ENCODE data around the gene BRSK2.

Gene BRSK2

DNA sequence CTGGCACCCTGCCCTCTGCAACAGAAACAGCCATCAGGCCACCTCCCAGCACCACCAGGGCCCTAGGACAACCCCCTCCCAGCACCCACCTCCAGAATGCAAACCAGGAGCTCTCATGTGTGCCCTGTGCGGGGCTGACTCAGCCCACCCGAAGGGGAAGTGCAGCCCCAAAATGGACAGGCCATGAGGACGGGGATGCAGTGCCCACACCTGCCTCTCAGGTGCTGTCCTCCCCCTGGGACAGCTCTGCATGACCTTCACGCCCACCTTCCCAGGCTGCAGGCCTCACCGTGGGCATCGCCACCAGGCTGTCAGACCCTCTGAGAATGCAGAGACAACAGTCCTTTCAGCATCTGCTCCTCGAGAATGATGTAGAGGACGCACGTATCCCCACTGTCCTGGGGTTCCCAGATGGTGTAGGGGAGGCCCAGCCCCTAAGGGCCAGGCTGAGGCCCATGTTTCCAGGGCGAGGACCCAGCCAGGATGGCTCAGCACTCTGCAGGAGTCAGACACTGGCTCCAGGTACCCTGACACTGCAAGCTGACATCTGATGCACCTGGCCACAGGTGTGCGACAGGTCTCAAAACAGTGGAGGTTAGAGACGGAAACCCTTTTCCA, 83.4 kb downstream of the BRSK2 start:
- Histone ChIP-seq H3K9ac (ENCODE audit: insufficient read length, low read depth) (no peak overlapping the region), H3K36me3 (ENCODE audit: insufficient read depth, insufficient read length, low read length) (peaks cover 32% of the 10 kb centered on the region), H3K9me3 (ENCODE audit: insufficient read depth, low read length) (no peaks in the 10 kb centered on the region), H3K4me1 (ENCODE audit: insufficient read depth, insufficient read length) (no peaks in the 10 kb centered on the region), H3K27me3 (ENCODE audit: insufficient read depth, insufficient read length) (no peaks in the 10 kb centered on the region), H3K4me3 (ENCODE audit: insufficient read length, low read depth) (no peak overlapping the region)
- DNase-seq (ENCODE audit: low read depth, low spot score), result no peak
- TF ChIP-seq ZNF274 (IDR thresholded peaks at IDR 0.05; ENCODE audit: low read depth, low read length), result no peak
- TF ChIP-seq SUZ12 (IDR thresholded peaks at IDR 0.05; ENCODE audit: extremely low read depth, insufficient read depth, insufficient read length), result no peak
- TF ChIP-seq YY1 (IDR thresholded peaks at IDR 0.05; ENCODE audit: insufficient read depth, insufficient read length), result no peak

- Histone ChIP-seq H3K27me3 (ENCODE audit: insufficient read depth, insufficient read length) (no peaks in the 10 kb centered on the region), H3K36me3 (ENCODE audit: insufficient read depth, insufficient read length, low read length) (peaks cover 36% of the 10 kb centered on the region), H3K4me1 (ENCODE audit: insufficient read depth, insufficient read length) (no peaks in the 10 kb centered on the region), H3K9me3 (ENCODE audit: insufficient read depth, low read length) (no peaks in the 10 kb centered on the region), H3K4me3 (ENCODE audit: insufficient read length, low read depth) (no peak overlapping the region), H3K9ac (ENCODE audit: insufficient read length, low read depth) (no peak overlapping the region)
- TF ChIP-seq ZNF274 (IDR thresholded peaks at IDR 0.05; ENCODE audit: low read depth, low read length), result no peak
- no peak for TF ChIP-seq SUZ12 (IDR thresholded peaks at IDR 0.05; ENCODE audit: extremely low read depth, insufficient read depth, insufficient read length)
- TF ChIP-seq YY1 (IDR thresholded peaks at IDR 0.05; ENCODE audit: insufficient read depth, insufficient read length), result no peak
- no peak for DNase-seq (ENCODE audit: low read depth, low spot score)
Observed at GRCh38 chr11:1473786-1474185, 84.1 kb downstream of the BRSK2 start.

DNA sequence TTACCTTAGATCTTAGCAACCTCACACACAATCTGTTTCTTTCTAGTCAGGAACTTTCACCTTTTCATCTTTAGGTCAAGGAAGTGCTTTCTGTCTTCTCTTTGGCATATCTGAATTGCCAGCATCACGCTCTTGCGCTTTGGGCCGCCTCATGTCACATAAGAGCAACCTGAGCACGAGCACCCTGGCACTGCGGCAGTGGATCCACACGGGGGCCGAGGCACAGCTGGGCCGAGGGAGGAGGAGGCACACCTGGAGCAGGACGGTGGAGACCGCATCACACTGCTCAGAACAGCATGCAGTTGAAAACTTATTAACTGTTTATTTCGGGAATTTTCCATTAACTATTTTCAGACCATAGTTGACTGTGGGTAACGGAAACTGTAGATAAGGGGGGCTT, 86.1 kb downstream of the BRSK2 start:
- no peaks in the 10 kb centered on the region for H3K9me3 ChIP-seq (ENCODE audit: insufficient read depth, low read length)
- no peak overlapping the region for H3K9ac ChIP-seq (ENCODE audit: insufficient read length, low read depth)
- no peak for DNase-seq (ENCODE audit: low read depth, low spot score)
- H3K4me3 ChIP-seq (ENCODE audit: insufficient read length, low read depth), result no peak overlapping the region
- peaks cover 42% of the 10 kb centered on the region for H3K36me3 ChIP-seq (ENCODE audit: insufficient read depth, insufficient read length, low read length)
- TF ChIP-seq YY1 (IDR thresholded peaks at IDR 0.05; ENCODE audit: insufficient read depth, insufficient read length) (no peak), ZNF274 (IDR thresholded peaks at IDR 0.05; ENCODE audit: low read depth, low read length) (no peak), SUZ12 (IDR thresholded peaks at IDR 0.05; ENCODE audit: extremely low read depth, insufficient read depth, insufficient read length) (no peak)
- no peaks in the 10 kb centered on the region for H3K27me3 ChIP-seq (ENCODE audit: insufficient read depth, insufficient read length)
- H3K4me1 ChIP-seq (ENCODE audit: insufficient read depth, insufficient read length), result no peaks in the 10 kb centered on the region

- Histone ChIP-seq H3K4me3 (ENCODE audit: insufficient read length, low read depth) (no peak overlapping the region), H3K4me1 (ENCODE audit: insufficient read depth, insufficient read length) (peaks cover 3% of the 10 kb centered on the region), H3K27me3 (ENCODE audit: insufficient read depth, insufficient read length) (no peaks in the 10 kb centered on the region), H3K36me3 (ENCODE audit: insufficient read depth, insufficient read length, low read length) (peaks cover 36% of the 10 kb centered on the region), H3K9ac (ENCODE audit: insufficient read length, low read depth) (no peak overlapping the region), H3K9me3 (ENCODE audit: insufficient read depth, low read length) (no peaks in the 10 kb centered on the region)
- no peak for DNase-seq (ENCODE audit: low read depth, low spot score)
- no peak for TF ChIP-seq YY1 (IDR thresholded peaks at IDR 0.05; ENCODE audit: insufficient read depth, insufficient read length)
- TF ChIP-seq ZNF274 (IDR thresholded peaks at IDR 0.05; ENCODE audit: low read depth, low read length), result no peak
- TF ChIP-seq SUZ12 (IDR thresholded peaks at IDR 0.05; ENCODE audit: extremely low read depth, insufficient read depth, insufficient read length), result no peak
Observed at GRCh38 chr11:1476940-1477736, 87.4 kb downstream of the BRSK2 start.

DNA sequence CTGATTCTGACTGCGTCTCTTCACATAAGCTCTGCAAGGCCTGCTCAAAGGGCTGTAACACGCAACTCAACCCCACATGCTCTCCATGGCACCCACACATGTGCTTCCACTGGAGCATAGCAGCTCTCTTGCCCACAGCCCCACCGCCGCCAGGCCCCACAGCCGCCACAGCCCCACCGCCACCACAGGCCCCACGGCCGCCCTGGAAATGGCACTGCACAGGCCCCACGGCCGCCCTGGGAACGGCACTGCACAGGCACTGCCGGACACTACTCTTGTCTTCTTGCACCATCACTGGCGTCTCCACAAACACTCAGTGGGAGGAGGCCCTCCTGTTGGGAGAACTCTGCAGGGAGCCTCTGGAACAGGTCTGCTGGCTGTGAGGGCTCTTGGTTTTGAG, 88.3 kb downstream of the BRSK2 start:
- H3K9ac ChIP-seq (ENCODE audit: insufficient read length, low read depth), result no peak overlapping the region
- H3K9me3 ChIP-seq (ENCODE audit: insufficient read depth, low read length), result no peaks in the 10 kb centered on the region
- H3K4me1 ChIP-seq (ENCODE audit: insufficient read depth, insufficient read length), result peaks cover 3% of the 10 kb centered on the region
- TF ChIP-seq SUZ12 (IDR thresholded peaks at IDR 0.05; ENCODE audit: extremely low read depth, insufficient read depth, insufficient read length) (no peak), ZNF274 (IDR thresholded peaks at IDR 0.05; ENCODE audit: low read depth, low read length) (no peak), YY1 (IDR thresholded peaks at IDR 0.05; ENCODE audit: insufficient read depth, insufficient read length) (no peak)
- DNase-seq (ENCODE audit: low read depth, low spot score), result no peak
- peaks cover 36% of the 10 kb centered on the region for H3K36me3 ChIP-seq (ENCODE audit: insufficient read depth, insufficient read length, low read length)
- H3K4me3 ChIP-seq (ENCODE audit: insufficient read length, low read depth), result no peak overlapping the region
- no peaks in the 10 kb centered on the region for H3K27me3 ChIP-seq (ENCODE audit: insufficient read depth, insufficient read length)

GRCh38 chr11:1478544-1478943, 88.8 kb downstream of the BRSK2 start:
- no peak for DNase-seq (ENCODE audit: low read depth, low spot score)
- no peaks in the 10 kb centered on the region for H3K9me3 ChIP-seq (ENCODE audit: insufficient read depth, low read length)
- no peaks in the 10 kb centered on the region for H3K27me3 ChIP-seq (ENCODE audit: insufficient read depth, insufficient read length)
- peaks cover 3% of the 10 kb centered on the region for H3K4me1 ChIP-seq (ENCODE audit: insufficient read depth, insufficient read length)
- peaks cover 36% of the 10 kb centered on the region for H3K36me3 ChIP-seq (ENCODE audit: insufficient read depth, insufficient read length, low read length)
- TF ChIP-seq SUZ12 (IDR thresholded peaks at IDR 0.05; ENCODE audit: extremely low read depth, insufficient read depth, insufficient read length) (no peak), YY1 (IDR thresholded peaks at IDR 0.05; ENCODE audit: insufficient read depth, insufficient read length) (no peak), ZNF274 (IDR thresholded peaks at IDR 0.05; ENCODE audit: low read depth, low read length) (no peak)
- no peak overlapping the region for H3K9ac ChIP-seq (ENCODE audit: insufficient read length, low read depth)
- no peak overlapping the region for H3K4me3 ChIP-seq (ENCODE audit: insufficient read length, low read depth)

GRCh38 chr11:1479006-1479677, 89.4 kb downstream of the BRSK2 start:
- Histone ChIP-seq H3K4me3 (ENCODE audit: insufficient read length, low read depth) (no peak overlapping the region), H3K9me3 (ENCODE audit: insufficient read depth, low read length) (no peaks in the 10 kb centered on the region), H3K27me3 (ENCODE audit: insufficient read depth, insufficient read length) (no peaks in the 10 kb centered on the region), H3K4me1 (ENCODE audit: insufficient read depth, insufficient read length) (peaks cover 3% of the 10 kb centered on the region), H3K9ac (ENCODE audit: insufficient read length, low read depth) (no peak overlapping the region), H3K36me3 (ENCODE audit: insufficient read depth, insufficient read length, low read length) (peaks cover 36% of the 10 kb centered on the region)
- DNase-seq (ENCODE audit: low read depth, low spot score), result no peak
- TF ChIP-seq ZNF274 (IDR thresholded peaks at IDR 0.05; ENCODE audit: low read depth, low read length) (no peak), SUZ12 (IDR thresholded peaks at IDR 0.05; ENCODE audit: extremely low read depth, insufficient read depth, insufficient read length) (no peak), YY1 (IDR thresholded peaks at IDR 0.05; ENCODE audit: insufficient read depth, insufficient read length) (no peak)
